ENCODE measurements around the gene LRRC59. TPM values are rescaled to one million over a fixed set of nuclear protein-coding genes. Genes with fewer than 3 reads are reported as not detected.
"Not testable (repeated sequence)": the region's sequence is repeated elsewhere in the genome, so short reads cannot be mapped to it uniquely, and the experiment has no call there.

The LRRC59 gene
- total RNA-seq, 1 donor from 2014 or later, result 185 TPM

DNA sequence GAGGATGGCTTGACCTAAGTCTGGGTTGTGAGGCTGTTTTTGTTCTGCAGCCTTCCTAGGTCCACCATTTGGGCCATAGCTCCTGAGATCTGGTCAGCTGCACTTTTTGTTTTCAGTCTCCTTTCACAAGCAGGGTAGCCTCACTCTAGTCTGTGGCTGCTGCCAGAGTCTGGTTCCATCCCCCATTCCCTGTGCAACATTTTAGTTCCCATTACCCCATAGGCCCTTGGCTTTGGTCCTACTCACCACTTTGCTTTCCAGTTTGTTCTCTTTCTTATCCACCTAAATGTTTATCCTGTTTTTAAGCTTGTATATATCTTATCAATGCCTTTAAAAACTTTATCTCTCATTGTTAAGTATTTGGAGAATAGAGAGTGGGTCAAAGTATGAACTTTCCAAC lies 57.9 kb downstream of the LRRC59 start:
- DNase-seq (ENCODE audit: low read depth), result no peak

GRCh38 chr17:50338645-50339044 lies 58.7 kb downstream of the LRRC59 start:
- Histone ChIP-seq H4K20me1 (ENCODE audit: insufficient read depth, low read length) (no peaks in the 10 kb centered on the region), H3K79me2 (ENCODE audit: insufficient read depth, low read length) (no peaks in the 10 kb centered on the region), H3K36me3 (ENCODE audit: insufficient read depth, low read length) (no peaks in the 10 kb centered on the region), H3K4me2 (ENCODE audit: low read length) (no peak overlapping the region), H3K27me3 (ENCODE audit: insufficient read depth, low read length) (no peaks in the 10 kb centered on the region), H3K9ac (ENCODE audit: low read length) (no peak overlapping the region), H3K27ac (ENCODE audit: low read depth, low read length) (no peak overlapping the region), H3K4me1 (ENCODE audit: insufficient read depth, low read length) (no peaks in the 10 kb centered on the region), H3K4me3 (ENCODE audit: insufficient read depth, low read depth, low read length) (no peak overlapping the region), H3K9me3 (ENCODE audit: insufficient read depth, low read depth, low read length) (peaks cover 3% of the 10 kb centered on the region), H2AFZ (ENCODE audit: low read depth, low read length) (no peak overlapping the region)
- H3K4me1 Mint-ChIP-seq (ENCODE audit: low read depth, unreplicated experiment), result peaks cover 3% of the 10 kb centered on the region
- DNase-seq (ENCODE audit: low read depth) (no peak), FAIRE-seq (no peak)
- TF ChIP-seq, protein P1, sequence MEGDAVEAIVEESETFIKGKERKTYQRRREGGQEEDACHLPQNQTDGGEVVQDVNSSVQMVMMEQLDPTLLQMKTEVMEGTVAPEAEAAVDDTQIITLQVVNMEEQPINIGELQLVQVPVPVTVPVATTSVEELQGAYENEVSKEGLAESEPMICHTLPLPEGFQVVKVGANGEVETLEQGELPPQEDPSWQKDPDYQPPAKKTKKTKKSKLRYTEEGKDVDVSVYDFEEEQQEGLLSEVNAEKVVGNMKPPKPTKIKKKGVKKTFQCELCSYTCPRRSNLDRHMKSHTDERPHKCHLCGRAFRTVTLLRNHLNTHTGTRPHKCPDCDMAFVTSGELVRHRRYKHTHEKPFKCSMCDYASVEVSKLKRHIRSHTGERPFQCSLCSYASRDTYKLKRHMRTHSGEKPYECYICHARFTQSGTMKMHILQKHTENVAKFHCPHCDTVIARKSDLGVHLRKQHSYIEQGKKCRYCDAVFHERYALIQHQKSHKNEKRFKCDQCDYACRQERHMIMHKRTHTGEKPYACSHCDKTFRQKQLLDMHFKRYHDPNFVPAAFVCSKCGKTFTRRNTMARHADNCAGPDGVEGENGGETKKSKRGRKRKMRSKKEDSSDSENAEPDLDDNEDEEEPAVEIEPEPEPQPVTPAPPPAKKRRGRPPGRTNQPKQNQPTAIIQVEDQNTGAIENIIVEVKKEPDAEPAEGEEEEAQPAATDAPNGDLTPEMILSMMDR (IDR thresholded peaks at IDR 0.05; ENCODE audit: insufficient read depth, low read depth, low read length), result no peak
- no peak for TF ChIP-seq EZH2 (IDR thresholded peaks at IDR 0.05; ENCODE audit: insufficient read depth, low read length)
- H3K27ac Mint-ChIP-seq (ENCODE audit: unreplicated experiment), result no peak overlapping the region
- no peaks in the 10 kb centered on the region for H3K36me3 Mint-ChIP-seq (ENCODE audit: low read depth, unreplicated experiment)
- peak overlapping the region; percentile 47 for H3K4me3 Mint-ChIP-seq (ENCODE audit: unreplicated experiment)
- H3K9me3 Mint-ChIP-seq (ENCODE audit: unreplicated experiment), result peaks cover 2% of the 10 kb centered on the region
- no peaks in the 10 kb centered on the region for H3K27me3 Mint-ChIP-seq (ENCODE audit: low read depth, unreplicated experiment)

More for the DNA sequence above, 57.9 kb downstream of the LRRC59 start:
- Mint-ChIP-seq H3K9me3 (ENCODE audit: unreplicated experiment) (peaks cover 2% of the 10 kb centered on the region), H3K36me3 (ENCODE audit: low read depth, unreplicated experiment) (no peaks in the 10 kb centered on the region), H3K27me3 (ENCODE audit: low read depth, unreplicated experiment) (no peaks in the 10 kb centered on the region), H3K27ac (ENCODE audit: unreplicated experiment) (no peak overlapping the region), H3K4me1 (ENCODE audit: low read depth, unreplicated experiment) (peaks cover 2% of the 10 kb centered on the region), H3K4me3 (ENCODE audit: unreplicated experiment) (no peak overlapping the region)
- Histone ChIP-seq H3K79me2 (ENCODE audit: insufficient read depth, low read length) (no peaks in the 10 kb centered on the region), H3K9ac (ENCODE audit: low read length) (no peak overlapping the region), H3K27ac (ENCODE audit: low read depth, low read length) (no peak overlapping the region), H3K27me3 (ENCODE audit: insufficient read depth, low read length) (no peaks in the 10 kb centered on the region), H3K4me3 (ENCODE audit: insufficient read depth, low read depth, low read length) (no peak overlapping the region), H3K9me3 (ENCODE audit: insufficient read depth, low read depth, low read length) (peaks cover 3% of the 10 kb centered on the region), H3K4me1 (ENCODE audit: insufficient read depth, low read length) (no peaks in the 10 kb centered on the region), H4K20me1 (ENCODE audit: insufficient read depth, low read length) (no peaks in the 10 kb centered on the region), H3K4me2 (ENCODE audit: low read length) (no peak overlapping the region), H2AFZ (ENCODE audit: low read depth, low read length) (no peak overlapping the region), H3K36me3 (ENCODE audit: insufficient read depth, low read length) (no peaks in the 10 kb centered on the region)
- FAIRE-seq, result no peak
- no peak for TF ChIP-seq EZH2 (IDR thresholded peaks at IDR 0.05; ENCODE audit: insufficient read depth, low read length)
- TF ChIP-seq, protein P1 (IDR thresholded peaks at IDR 0.05; ENCODE audit: insufficient read depth, low read depth, low read length), result no peak

GRCh38 chr17:50337956-50338355 lies 59.4 kb downstream of the LRRC59 start:
- H3K4me2 ChIP-seq (ENCODE audit: low read length), result no peak overlapping the region
- DNase-seq (ENCODE audit: low read depth), result no peak
- no peaks in the 10 kb centered on the region for H3K36me3 ChIP-seq (ENCODE audit: insufficient read depth, low read length)
- no peaks in the 10 kb centered on the region for H3K4me1 ChIP-seq (ENCODE audit: insufficient read depth, low read length)
- H3K27ac ChIP-seq (ENCODE audit: low read depth, low read length), result no peak overlapping the region
- no peaks in the 10 kb centered on the region for H3K79me2 ChIP-seq (ENCODE audit: insufficient read depth, low read length)
- H2AFZ ChIP-seq (ENCODE audit: low read depth, low read length), result no peak overlapping the region
- H3K9ac ChIP-seq (ENCODE audit: low read length), result no peak overlapping the region
- peaks cover 2% of the 10 kb centered on the region for H3K9me3 Mint-ChIP-seq (ENCODE audit: unreplicated experiment)
- H3K4me3 ChIP-seq (ENCODE audit: insufficient read depth, low read depth, low read length), result no peak overlapping the region
- FAIRE-seq, result no peak
- H3K27me3 ChIP-seq (ENCODE audit: insufficient read depth, low read length), result no peaks in the 10 kb centered on the region
- H3K36me3 Mint-ChIP-seq (ENCODE audit: low read depth, unreplicated experiment), result no peaks in the 10 kb centered on the region
- peaks cover 3% of the 10 kb centered on the region for H3K4me1 Mint-ChIP-seq (ENCODE audit: low read depth, unreplicated experiment)
- peaks cover 3% of the 10 kb centered on the region for H3K9me3 ChIP-seq (ENCODE audit: insufficient read depth, low read depth, low read length)
- H3K4me3 Mint-ChIP-seq (ENCODE audit: unreplicated experiment), result no peak overlapping the region
- peaks cover 3% of the 10 kb centered on the region for H3K27me3 Mint-ChIP-seq (ENCODE audit: low read depth, unreplicated experiment)
- H3K27ac Mint-ChIP-seq (ENCODE audit: unreplicated experiment), result no peak overlapping the region
- no peaks in the 10 kb centered on the region for H4K20me1 ChIP-seq (ENCODE audit: insufficient read depth, low read length)
- no peak for TF ChIP-seq EZH2 (IDR thresholded peaks at IDR 0.05; ENCODE audit: insufficient read depth, low read length)
- TF ChIP-seq, protein P1 (IDR thresholded peaks at IDR 0.05; ENCODE audit: insufficient read depth, low read depth, low read length), result no peak

DNA sequence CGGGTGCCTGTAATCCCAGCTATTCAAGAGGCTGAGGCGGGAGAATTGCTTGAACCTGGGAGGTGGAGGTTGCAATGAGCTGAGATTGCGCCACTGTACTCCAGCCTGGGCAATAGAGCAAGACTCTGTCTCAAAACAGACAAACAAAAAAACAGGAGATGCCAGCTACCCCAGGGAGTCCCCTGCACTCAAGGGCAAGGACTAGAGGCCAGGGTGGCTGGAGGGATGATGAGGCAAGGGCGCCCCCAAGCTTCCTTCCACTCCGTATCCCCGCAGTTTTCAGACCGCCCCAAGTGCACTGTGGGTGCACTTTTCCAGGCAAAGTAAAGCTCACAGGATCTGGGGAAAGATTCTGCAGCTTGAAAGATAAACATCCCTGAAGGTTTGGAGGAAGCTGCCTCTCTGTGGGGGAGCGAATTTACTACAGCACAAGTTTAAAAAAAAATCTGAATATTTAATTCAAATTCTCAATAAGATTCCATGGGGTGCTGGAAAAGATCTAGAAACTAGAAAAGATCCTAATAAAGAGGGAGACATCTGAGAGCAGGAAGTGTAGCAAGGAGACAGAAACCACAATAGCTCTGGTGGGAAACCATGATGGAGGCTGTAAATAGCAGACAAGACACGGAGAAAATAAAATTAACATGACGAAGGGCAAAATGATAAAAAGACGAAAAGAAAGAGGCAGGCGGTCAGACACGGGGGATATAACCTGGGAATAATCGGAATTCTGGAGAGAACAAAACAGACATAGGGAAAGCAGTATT lies 63.8 kb downstream of the LRRC59 start:
- H3K9me3 ChIP-seq (ENCODE audit: insufficient read depth, low read depth, low read length); DNase-seq (ENCODE audit: low read depth); H3K27ac ChIP-seq (ENCODE audit: low read depth, low read length); H3K27ac Mint-ChIP-seq (ENCODE audit: unreplicated experiment); H2AFZ ChIP-seq (ENCODE audit: low read depth, low read length); H3K36me3 Mint-ChIP-seq (ENCODE audit: low read depth, unreplicated experiment); H3K9me3 Mint-ChIP-seq (ENCODE audit: unreplicated experiment); H3K36me3 ChIP-seq (ENCODE audit: insufficient read depth, low read length); H3K4me2 ChIP-seq (ENCODE audit: low read length); H4K20me1 ChIP-seq (ENCODE audit: insufficient read depth, low read length); FAIRE-seq; H3K9ac ChIP-seq (ENCODE audit: low read length); H3K4me1 Mint-ChIP-seq (ENCODE audit: low read depth, unreplicated experiment); H3K4me3 ChIP-seq (ENCODE audit: insufficient read depth, low read depth, low read length); H3K27me3 ChIP-seq (ENCODE audit: insufficient read depth, low read length); H3K79me2 ChIP-seq (ENCODE audit: insufficient read depth, low read length); H3K4me3 Mint-ChIP-seq (ENCODE audit: unreplicated experiment): not testable (repeated sequence)
- H3K27me3 Mint-ChIP-seq (ENCODE audit: low read depth, unreplicated experiment), result peaks cover 25% of the 10 kb centered on the region
- peaks cover 13% of the 10 kb centered on the region for H3K4me1 ChIP-seq (ENCODE audit: insufficient read depth, low read length)
